ENCODE data around the gene CSMD2.

The CSMD2 gene

DNA sequence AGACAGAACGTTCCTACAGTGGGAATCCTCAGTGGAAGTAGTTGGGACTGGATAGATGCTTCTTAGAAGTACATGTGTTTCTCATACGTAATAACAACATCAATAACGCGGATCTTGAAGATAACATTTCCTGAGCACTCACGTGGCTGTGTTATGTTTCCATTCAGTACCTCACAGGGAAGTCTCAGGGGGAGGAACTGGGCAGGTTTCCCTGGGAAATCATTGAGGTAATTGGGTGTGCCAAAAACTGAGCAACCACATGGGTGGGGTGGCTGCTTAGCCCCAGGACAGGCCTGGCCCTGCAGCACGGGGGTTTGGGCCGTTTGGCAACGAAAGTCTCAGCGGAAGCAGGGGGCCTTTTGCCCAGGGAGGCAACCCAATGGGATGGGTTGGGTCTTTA, 558.8 kb downstream of the CSMD2 start:
- Histone ChIP-seq H3K36me3 (no peaks in the 10 kb centered on the region), H3K27ac (no peak overlapping the region), H3K27me3 (ENCODE audit: insufficient read depth, low read depth, severe bottlenecking) (peaks cover 77% of the 10 kb centered on the region), H3K9me3 (ENCODE audit: severe bottlenecking) (peaks cover 4% of the 10 kb centered on the region), H3K4me3 (ENCODE audit: low read depth, low read length) (no peak overlapping the region)
- TF ChIP-seq, protein P1, sequence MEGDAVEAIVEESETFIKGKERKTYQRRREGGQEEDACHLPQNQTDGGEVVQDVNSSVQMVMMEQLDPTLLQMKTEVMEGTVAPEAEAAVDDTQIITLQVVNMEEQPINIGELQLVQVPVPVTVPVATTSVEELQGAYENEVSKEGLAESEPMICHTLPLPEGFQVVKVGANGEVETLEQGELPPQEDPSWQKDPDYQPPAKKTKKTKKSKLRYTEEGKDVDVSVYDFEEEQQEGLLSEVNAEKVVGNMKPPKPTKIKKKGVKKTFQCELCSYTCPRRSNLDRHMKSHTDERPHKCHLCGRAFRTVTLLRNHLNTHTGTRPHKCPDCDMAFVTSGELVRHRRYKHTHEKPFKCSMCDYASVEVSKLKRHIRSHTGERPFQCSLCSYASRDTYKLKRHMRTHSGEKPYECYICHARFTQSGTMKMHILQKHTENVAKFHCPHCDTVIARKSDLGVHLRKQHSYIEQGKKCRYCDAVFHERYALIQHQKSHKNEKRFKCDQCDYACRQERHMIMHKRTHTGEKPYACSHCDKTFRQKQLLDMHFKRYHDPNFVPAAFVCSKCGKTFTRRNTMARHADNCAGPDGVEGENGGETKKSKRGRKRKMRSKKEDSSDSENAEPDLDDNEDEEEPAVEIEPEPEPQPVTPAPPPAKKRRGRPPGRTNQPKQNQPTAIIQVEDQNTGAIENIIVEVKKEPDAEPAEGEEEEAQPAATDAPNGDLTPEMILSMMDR (IDR thresholded peaks at IDR 0.05; ENCODE audit: low read depth, low read length): no peak
- no peak for DNase-seq

DNA sequence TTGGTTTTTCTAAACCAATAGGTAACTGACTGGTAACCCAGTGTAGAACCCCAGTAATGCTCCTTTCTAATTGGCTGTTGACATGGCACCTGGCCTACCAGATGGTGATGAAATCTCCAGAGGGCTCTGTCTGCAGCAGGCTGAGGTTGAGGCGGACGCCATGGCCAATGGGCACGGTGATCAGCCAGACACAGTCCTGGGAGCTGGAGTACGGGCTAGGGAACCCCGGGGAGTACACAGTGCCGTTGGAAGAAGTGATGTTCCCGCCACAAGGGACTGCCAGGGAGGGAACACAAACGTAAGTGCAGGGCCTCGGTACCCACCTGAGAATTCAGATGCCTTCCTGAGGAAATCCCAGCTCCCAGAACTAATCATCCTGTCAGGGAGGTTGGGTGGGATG, 562.8 kb downstream of the CSMD2 start:
- no peaks in the 10 kb centered on the region for H3K36me3 ChIP-seq
- peaks cover 66% of the 10 kb centered on the region for H3K27me3 ChIP-seq (ENCODE audit: insufficient read depth, low read depth, severe bottlenecking)
- no peak overlapping the region for H3K4me3 ChIP-seq (ENCODE audit: low read depth, low read length)
- no peak for DNase-seq
- no peak overlapping the region for H3K27ac ChIP-seq
- TF ChIP-seq, protein P1 (IDR thresholded peaks at IDR 0.05; ENCODE audit: low read depth, low read length): no peak
- H3K9me3 ChIP-seq (ENCODE audit: severe bottlenecking): peaks cover 8% of the 10 kb centered on the region

DNA sequence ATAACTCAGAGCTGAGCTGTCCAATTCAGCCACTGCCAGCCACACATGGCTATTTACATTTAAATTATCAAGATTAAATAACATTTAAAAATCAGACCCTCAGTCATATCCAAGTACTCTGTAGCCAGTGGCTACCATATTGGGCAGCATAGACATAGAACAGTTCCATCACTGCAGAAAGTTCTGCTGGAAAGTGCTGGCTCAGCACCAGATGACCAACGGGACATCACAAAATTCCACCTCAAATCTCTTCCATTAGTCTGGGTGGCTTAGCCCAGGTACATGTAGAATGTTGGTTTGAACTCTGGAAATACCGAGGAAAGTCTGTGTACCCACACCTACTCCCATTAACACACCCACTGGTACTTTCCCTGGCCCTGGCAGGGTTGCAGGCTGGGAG, 563.3 kb downstream of the CSMD2 start:
- DNase-seq: no peak
- TF ChIP-seq, protein P1 (IDR thresholded peaks at IDR 0.05; ENCODE audit: low read depth, low read length): no peak
- Histone ChIP-seq H3K4me3 (ENCODE audit: low read depth, low read length) (no peak overlapping the region), H3K9me3 (ENCODE audit: severe bottlenecking) (peaks cover 8% of the 10 kb centered on the region), H3K27me3 (ENCODE audit: insufficient read depth, low read depth, severe bottlenecking) (peaks cover 60% of the 10 kb centered on the region), H3K27ac (no peak overlapping the region), H3K36me3 (no peaks in the 10 kb centered on the region)

DNA sequence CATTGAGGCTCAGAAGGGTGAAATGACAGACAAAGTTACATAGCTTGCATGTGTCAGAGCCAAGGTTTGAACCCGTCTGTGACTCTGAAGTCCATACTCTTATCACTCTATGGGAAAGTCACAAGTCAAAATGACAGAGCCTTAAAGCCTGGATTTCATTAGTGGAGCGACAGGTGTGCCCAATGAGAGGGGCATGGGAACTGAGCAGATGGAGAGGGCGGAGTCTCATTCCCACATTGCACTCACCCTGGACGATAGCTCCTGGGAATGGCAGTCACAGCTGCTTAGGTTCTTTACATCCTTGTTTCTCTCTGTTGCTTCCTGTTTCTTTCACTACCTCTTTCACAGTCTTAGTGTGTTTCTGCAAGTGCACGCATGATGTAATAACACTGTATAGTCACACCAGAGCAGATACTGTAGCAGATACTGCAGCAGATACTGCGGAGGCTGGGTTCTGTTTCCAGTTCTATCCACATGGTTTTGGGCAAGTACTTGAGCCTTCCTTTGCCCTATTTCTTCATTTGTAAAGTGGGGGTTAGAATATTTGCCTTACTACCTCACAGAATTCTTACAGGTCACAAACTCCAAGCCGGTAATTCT, 565.4 kb downstream of the CSMD2 start:
- H3K27me3 ChIP-seq (ENCODE audit: insufficient read depth, low read depth, severe bottlenecking): peaks cover 58% of the 10 kb centered on the region
- H3K36me3 ChIP-seq: no peaks in the 10 kb centered on the region
- H3K9me3 ChIP-seq (ENCODE audit: severe bottlenecking): peaks cover 8% of the 10 kb centered on the region
- H3K4me3 ChIP-seq (ENCODE audit: low read depth, low read length): no peak overlapping the region
- DNase-seq: peak; percentile 38
- H3K27ac ChIP-seq: no peak overlapping the region
- TF ChIP-seq, protein P1 (IDR thresholded peaks at IDR 0.05; ENCODE audit: low read depth, low read length): no peak

DNA sequence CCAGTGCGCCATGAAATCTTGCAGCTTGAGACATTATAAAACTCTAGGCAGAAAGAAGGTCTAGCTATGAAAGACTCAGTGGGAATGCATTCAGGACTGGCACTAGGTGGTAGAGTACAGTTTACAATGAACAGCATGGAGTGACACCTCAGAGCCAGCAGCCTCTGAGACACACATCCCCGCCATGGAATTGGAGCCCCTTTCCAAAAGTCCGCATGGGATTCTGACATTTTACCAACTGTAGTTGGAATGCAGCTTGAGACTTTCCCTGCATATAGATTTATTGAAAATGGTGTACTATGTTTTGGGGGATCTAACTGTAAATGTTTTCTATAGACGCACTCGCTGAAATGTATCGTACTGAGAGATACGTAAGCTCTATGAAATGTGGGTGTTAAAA, 576.3 kb downstream of the CSMD2 start:
- TF ChIP-seq, protein P1 (IDR thresholded peaks at IDR 0.05; ENCODE audit: low read depth, low read length): no peak
- H3K4me3 ChIP-seq (ENCODE audit: low read depth, low read length): no peak overlapping the region
- H3K9me3 ChIP-seq (ENCODE audit: severe bottlenecking): no peaks in the 10 kb centered on the region
- H3K27me3 ChIP-seq (ENCODE audit: insufficient read depth, low read depth, severe bottlenecking): peaks cover 87% of the 10 kb centered on the region
- H3K36me3 ChIP-seq: no peaks in the 10 kb centered on the region
- no peak overlapping the region for H3K27ac ChIP-seq
- no peak for DNase-seq

DNA sequence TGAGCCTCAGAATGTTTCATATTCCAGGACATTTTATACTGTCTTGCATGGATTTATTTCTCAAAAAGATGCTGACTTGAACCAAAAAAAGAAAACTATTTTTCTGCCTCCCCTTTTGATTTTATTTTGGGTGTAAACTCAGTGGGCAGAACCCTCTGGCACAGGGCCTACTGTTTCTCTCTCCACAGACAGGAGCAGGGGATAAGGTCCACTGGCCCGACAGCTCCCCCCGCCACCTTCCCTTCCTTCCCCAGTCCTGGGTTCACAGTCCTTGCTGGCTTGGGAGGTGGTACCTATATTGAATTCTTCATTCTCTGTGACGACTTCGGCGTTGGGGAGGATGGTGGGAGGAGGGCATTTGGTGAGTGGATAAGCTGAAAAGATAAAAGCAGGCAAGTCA, 578.2 kb downstream of the CSMD2 start:
- DNase-seq: no peak
- TF ChIP-seq, protein P1 (IDR thresholded peaks at IDR 0.05; ENCODE audit: low read depth, low read length): no peak
- H3K4me3 ChIP-seq (ENCODE audit: low read depth, low read length): no peak overlapping the region
- no peaks in the 10 kb centered on the region for H3K36me3 ChIP-seq
- H3K27ac ChIP-seq: no peak overlapping the region
- no peaks in the 10 kb centered on the region for H3K9me3 ChIP-seq (ENCODE audit: severe bottlenecking)
- peaks cover 89% of the 10 kb centered on the region for H3K27me3 ChIP-seq (ENCODE audit: insufficient read depth, low read depth, severe bottlenecking)

Measured in WERI-Rb-1 (cell line).